ENCODE data around the gene STAP2. TPM values are rescaled to one million over a fixed set of nuclear protein-coding genes. Genes with fewer than 3 reads are reported as not detected.

Gene STAP2
- total RNA-seq, 1 experiment from 2014 or later, result 72.6 TPM

- intact Hi-C loops (cut with micrococcal nuclease), result no loop called here
- Histone ChIP-seq H3K4me3 (ENCODE audit: low read length) (no peak within 1 kb of the TSS; the same call in 1 of the 2 replicates), H3K9me2 (replicated peaks; ENCODE audit: low read length) (no peaks in the 10 kb centered on the region), H3K9me3 (ENCODE audit: low read length) (no peaks in the 10 kb centered on the region), H3K4me1 (ENCODE audit: insufficient read depth, low read length) (no peaks in the 10 kb centered on the region), H3K36me3 (ENCODE audit: low read depth, low read length) (no peaks in the 10 kb centered on the region), H3K9ac (ENCODE audit: low read length) (no peak within 1 kb of the TSS), H3F3A (ENCODE audit: low read length, unreplicated experiment) (no peaks in the 10 kb centered on the region), H2AFZ (ENCODE audit: low read length) (no peak within 1 kb of the TSS; the same call in 1 of the 2 replicates), H3K4me2 (ENCODE audit: low read length) (peak within 1 kb of the TSS; percentile 50), H4K20me1 (ENCODE audit: low read length) (no peaks in the 10 kb centered on the region), H3K27me3 (ENCODE audit: low read length) (no peaks in the 10 kb centered on the region), H3K27ac (ENCODE audit: low read length) (no peak within 1 kb of the TSS), H3K79me2 (ENCODE audit: low read length) (no peaks in the 10 kb centered on the region)
- ChIA-PET POLR2A (ENCODE audit: unreplicated experiment) (no interaction called here), CTCF (no interaction called here)
- peak; percentile 87 for ATAC-seq
- BruUV-seq (replicated peaks), result no TSS peak
- peak; percentile 56 for DNase-seq
- no peak for TF ChIP-seq EZH2phosphoT487 (IDR thresholded peaks at IDR 0.05; ENCODE audit: borderline replicate concordance, low read length)
- no peak for TF ChIP-seq CTCF (conservative IDR thresholded peaks at IDR 0.05; ENCODE audit: low read depth, low read length)
- no peak for TF ChIP-seq EZH2 (IDR thresholded peaks at IDR 0.05; ENCODE audit: low read length, unreplicated experiment)
These were observed 33.9 kb downstream of the STAP2 start, which contains the start of gene FSD1 for GRCh38 chr19:4304538-4305256. FSD1 (plus strand) TSS chr19:4304598; CDS start chr19:4304747, 149 bp downstream.

GRCh38 chr19:4303819-4304537 is 34.6 kb downstream of the STAP2 start:
- no peak overlapping the region; the same call in 1 of the 2 replicates for H2AFZ ChIP-seq (ENCODE audit: low read length)
- no peaks in the 10 kb centered on the region for H3K9me2 ChIP-seq (replicated peaks; ENCODE audit: low read length)
- H3K27ac ChIP-seq (ENCODE audit: low read length), result no peak overlapping the region
- ChIA-PET POLR2A (ENCODE audit: unreplicated experiment) (no interaction called here), CTCF (no interaction called here)
- H3K9ac ChIP-seq (ENCODE audit: low read length), result no peak overlapping the region
- no peaks in the 10 kb centered on the region for H3K27me3 ChIP-seq (ENCODE audit: low read length)
- H3K9me3 ChIP-seq (ENCODE audit: low read length), result no peaks in the 10 kb centered on the region
- no peaks in the 10 kb centered on the region for H3K36me3 ChIP-seq (ENCODE audit: low read depth, low read length)
- no peaks in the 10 kb centered on the region for H4K20me1 ChIP-seq (ENCODE audit: low read length)
- peak overlapping the region; percentile 50 for H3K4me2 ChIP-seq (ENCODE audit: low read length)
- H3K4me3 ChIP-seq (ENCODE audit: low read length), result no peak overlapping the region; the same call in 1 of the 2 replicates
- no TSS peak for BruUV-seq (replicated peaks)
- no peaks in the 10 kb centered on the region for H3F3A ChIP-seq (ENCODE audit: low read length, unreplicated experiment)
- DNase-seq, result no peak
- no peak for TF ChIP-seq EZH2phosphoT487 (IDR thresholded peaks at IDR 0.05; ENCODE audit: borderline replicate concordance, low read length)
- no peak for TF ChIP-seq EZH2 (IDR thresholded peaks at IDR 0.05; ENCODE audit: low read length, unreplicated experiment)
- no peak for ATAC-seq
- no peaks in the 10 kb centered on the region for H3K79me2 ChIP-seq (ENCODE audit: low read length)
- H3K4me1 ChIP-seq (ENCODE audit: insufficient read depth, low read length), result no peaks in the 10 kb centered on the region
- intact Hi-C loops (cut with micrococcal nuclease), result no loop called here

- TF ChIP-seq CTCF (conservative IDR thresholded peaks at IDR 0.05; ENCODE audit: low read depth, low read length) (no peak), EZH2 (IDR thresholded peaks at IDR 0.05; ENCODE audit: low read length, unreplicated experiment) (no peak), EZH2phosphoT487 (IDR thresholded peaks at IDR 0.05; ENCODE audit: borderline replicate concordance, low read length) (no peak)
- Histone ChIP-seq H3K9me2 (replicated peaks; ENCODE audit: low read length) (no peaks in the 10 kb centered on the region), H3K27me3 (ENCODE audit: low read length) (no peaks in the 10 kb centered on the region), H4K20me1 (ENCODE audit: low read length) (no peaks in the 10 kb centered on the region), H3K4me3 (ENCODE audit: low read length) (no peak within 1 kb of the TSS), H3K36me3 (ENCODE audit: low read depth, low read length) (no peaks in the 10 kb centered on the region), H3K27ac (ENCODE audit: low read length) (no peak within 1 kb of the TSS), H3K4me1 (ENCODE audit: insufficient read depth, low read length) (no peaks in the 10 kb centered on the region), H2AFZ (ENCODE audit: low read length) (no peak within 1 kb of the TSS), H3K79me2 (ENCODE audit: low read length) (no peaks in the 10 kb centered on the region), H3F3A (ENCODE audit: low read length, unreplicated experiment) (no peaks in the 10 kb centered on the region), H3K4me2 (ENCODE audit: low read length) (no peak within 1 kb of the TSS), H3K9me3 (ENCODE audit: low read length) (no peaks in the 10 kb centered on the region), H3K9ac (ENCODE audit: low read length) (no peak within 1 kb of the TSS)
- intact Hi-C loops (cut with micrococcal nuclease), result no loop called here
- no TSS peak for BruUV-seq (replicated peaks)
- POLR2A ChIA-PET (ENCODE audit: unreplicated experiment), result no interaction called here
- ATAC-seq (no peak), DNase-seq (no peak)
- CTCF ChIA-PET, result no interaction called here
These were observed 36.4 kb downstream of the STAP2 start, which contains the start of gene TMIGD2 for GRCh38 chr19:4302243-4302640. TMIGD2 (minus strand) TSS chr19:4302389; CDS start chr19:4302385, 4 bp downstream.

Data from PC-3 (cell line).